Keratinocyte (primary cell): ENCODE results near the gene MFRP. TPM values are rescaled to one million over a fixed set of nuclear protein-coding genes. Genes with fewer than 3 reads are reported as not detected.
A peak's percentile ranks its signal among the peaks of the same experiment; 100 is the strongest.

ENCODE experiments used
- DNase-seq: peaks from one replicate; pipeline ENCODE4 v3.0.0-alpha.2; 2011; ENCODE audit warnings: low read depth, missing footprints, low spot score
- FAIRE-seq: peaks from 2 replicates; lab custom pipeline; 2011; peaks lifted over from hg19 to GRCh38; lab: Jason Lieb, UNC
- H2AFZ ChIP-seq: 2 replicates; pipeline ENCODE4 v1.6.0; 2012; ENCODE audit warnings: low read length, control low read depth, inconsistent platforms; ENCODE audit not compliant: control insufficient read depth
- H3K27ac ChIP-seq: 2 replicates; pipeline ENCODE4 v1.5.1; 2011; ENCODE audit warnings: low read length; ENCODE audit not compliant: control insufficient read depth, insufficient read depth
- H3K27me3 ChIP-seq: 3 replicates; pipeline ENCODE4 v1.6.0; 2011; ENCODE audit warnings: low read length; ENCODE audit not compliant: control insufficient read depth, insufficient read depth; ENCODE audit errors: extremely low read depth
- H3K36me3 ChIP-seq, 2 experiments: 2 replicates in 1 of 2; 3 replicates in 1 of 2; pipeline ENCODE4 v1.5.1; 2011; ENCODE audit warnings: low read length in 2 of 2, mild to moderate bottlenecking in 1 of 2; ENCODE audit not compliant: control insufficient read depth in 2 of 2, insufficient read depth in 2 of 2; ENCODE audit errors: extremely low read depth in 1 of 2
- H3K4me1 ChIP-seq: 3 replicates; pipeline ENCODE4 v1.5.1; 2011; ENCODE audit warnings: low read length; ENCODE audit not compliant: control insufficient read depth, insufficient read depth; ENCODE audit errors: extremely low read depth
- H3K4me2 ChIP-seq: 3 replicates; pipeline ENCODE4 v1.6.0; 2011; ENCODE audit warnings: low read depth, low read length; ENCODE audit not compliant: control insufficient read depth, insufficient read depth; ENCODE audit errors: extremely low read depth
- H3K4me3 ChIP-seq, 3 experiments: fragments of 200-600 bp in 1 of 3; sonication (generic) in 1 of 3; 2 replicates in 2 of 3; 3 replicates in 1 of 3; pipeline ENCODE4 v1.5.1; 2011 to 2016; ENCODE audit warnings: low read length in 3 of 3, mild to moderate bottlenecking in 3 of 3, control low read depth in 2 of 3, inconsistent platforms in 1 of 3, low read depth in 1 of 3, mixed read lengths in 1 of 3, mixed run types in 1 of 3, moderate library complexity in 1 of 3; ENCODE audit not compliant: control insufficient read depth in 2 of 3, insufficient read depth in 2 of 3; ENCODE audit errors: extremely low read depth in 1 of 3
- H3K79me2 ChIP-seq: 2 replicates; pipeline ENCODE4 v1.6.0; 2012; ENCODE audit warnings: low read length; ENCODE audit not compliant: control insufficient read depth, insufficient read depth
- H3K9ac ChIP-seq: 3 replicates; pipeline ENCODE4 v1.6.0; 2011; ENCODE audit warnings: low read length; ENCODE audit not compliant: control insufficient read depth, insufficient read depth; ENCODE audit errors: extremely low read depth
- H3K9me1 ChIP-seq: 3 replicates; pipeline ENCODE4 v1.6.0; 2011; ENCODE audit warnings: low read length; ENCODE audit not compliant: control insufficient read depth, insufficient read depth; ENCODE audit errors: extremely low read depth
- H3K9me3 ChIP-seq: 2 replicates; pipeline ENCODE4 v1.5.1; 2012; ENCODE audit warnings: low read depth, low read length; ENCODE audit not compliant: control insufficient read depth
- H4K20me1 ChIP-seq: 3 replicates; pipeline ENCODE4 v1.6.0; 2011; ENCODE audit warnings: low read length; ENCODE audit not compliant: control insufficient read depth, insufficient read depth; ENCODE audit errors: extremely low read depth
- CTCF ChIP-seq, 3 experiments: IDR thresholded peaks in 1 of 3; conservative IDR thresholded peaks in 1 of 3; optimal IDR thresholded peaks in 1 of 3; 2 replicates in 2 of 3; 3 replicates in 1 of 3; pipeline versions ENCODE3 to v1.5.1; 2011; ENCODE audit warnings: low read length in 3 of 3, mild to moderate bottlenecking in 3 of 3, moderate library complexity in 2 of 3, control low read depth in 1 of 3, inconsistent platforms in 1 of 3; ENCODE audit not compliant: insufficient read depth in 2 of 3; ENCODE audit errors: extremely low read depth in 1 of 3
- EZH2 ChIP-seq: IDR thresholded peaks from one replicate; pipeline ENCODE4 v1.6.1; 2012; ENCODE audit warnings: inconsistent platforms, mild to moderate bottlenecking, low read length, moderate library complexity
- dilution Hi-C: fragments of 300-500 bp; cut with MboI; formaldehyde crosslinking; loops from one replicate; pipeline ENCODE4 v1.7.0; 2020; ENCODE audit warnings: low sequenced_read_pairs; ENCODE audit not compliant: extremely low pct_ligation_motif_present
- polyA plus RNA-seq, 5 experiments: library from polyadenylated mRNA; depleted of rRNA in 3 of 5; stranded (reverse) in 3 of 5; stranded (forward) in 1 of 5; unstranded in 1 of 5; fragments of >200 nt; gene quantifications; 1 replicate in 1 of 5; 2 replicates in 3 of 5; 3 replicates in 1 of 5; pipeline versions ENCODE4 v1.2.1 to v1.2.3, GENCODE V29; 2011 to 2012; ENCODE audit warnings: missing spikeins in 2 of 5, low read depth in 1 of 5, low replicate concordance in 1 of 5

Gene MFRP
- polyA plus RNA-seq, 1 donor (not counting 4 experiments of a cell fraction or from before 2014, with no cell fraction given): not detected

GRCh38 chr11:119381181-119381988 is 34.9 kb upstream of the MFRP start, which contains the start of gene USP2:
TSS of gene USP2 (minus strand) at chr11:119381690. CDS start at chr11:119373480, 8,210 bp downstream.
- Histone ChIP-seq H3K36me3 (no peaks in the 10 kb centered on the region), H3K9me1 (peaks cover 2% of the 10 kb centered on the region), H3K79me2 (no peaks in the 10 kb centered on the region), H4K20me1 (no peaks in the 10 kb centered on the region), H3K4me1 (peaks cover 30% of the 10 kb centered on the region), H3K4me3 (peak within 1 kb of the TSS; percentile 37 to 75 (median 64)), H3K9me3 (no peaks in the 10 kb centered on the region), H3K27ac (peak within 1 kb of the TSS; percentile 65), H3K9ac (peak within 1 kb of the TSS; percentile 74), H3K4me2 (peak within 1 kb of the TSS; percentile 96), H3K27me3 (peaks cover 3% of the 10 kb centered on the region), H2AFZ (peak within 1 kb of the TSS; percentile 85)
- DNase-seq: peak; percentile 89
- TF ChIP-seq EZH2: no peak
- TF ChIP-seq CTCF (optimal IDR thresholded peaks at IDR 0.05 in 1 of 3, IDR thresholded peaks at IDR 0.05 in 1 of 3, conservative IDR thresholded peaks at IDR 0.05 in 1 of 3; ENCODE audit: extremely low read depth in 1 of 3, insufficient read depth in 2 of 3, low read length in 3 of 3): peak; percentile 73 to 93 (median 85)
- peak; percentile 52 for FAIRE-seq
- dilution Hi-C loops: no loop called here

- Histone ChIP-seq H3K4me3 (peak overlapping the region; percentile 37 to 75 (median 52)), H3K9ac (peak overlapping the region; percentile 66), H3K27me3 (peaks cover 3% of the 10 kb centered on the region), H3K27ac (no peak overlapping the region), H2AFZ (peak overlapping the region; percentile 85), H3K4me2 (peak overlapping the region; percentile 95), H3K79me2 (no peaks in the 10 kb centered on the region), H3K9me1 (peaks cover 2% of the 10 kb centered on the region), H3K36me3 (no peaks in the 10 kb centered on the region), H4K20me1 (no peaks in the 10 kb centered on the region), H3K4me1 (peaks cover 34% of the 10 kb centered on the region), H3K9me3 (no peaks in the 10 kb centered on the region)
- TF ChIP-seq CTCF (optimal IDR thresholded peaks at IDR 0.05 in 1 of 3, IDR thresholded peaks at IDR 0.05 in 1 of 3, conservative IDR thresholded peaks at IDR 0.05 in 1 of 3; ENCODE audit: extremely low read depth in 1 of 3, insufficient read depth in 2 of 3, low read length in 3 of 3): no peak
- no peak for TF ChIP-seq EZH2
- dilution Hi-C loops: no loop called here
- DNase-seq: no peak
- FAIRE-seq: no peak
These were observed 34.3 kb upstream of the MFRP start for GRCh38 chr11:119380827-119381180.
